OCI-M2 (cell line): Measurements from ENCODE around the gene PSMF1.

Experiments used
- DNase-seq: peaks from one replicate; lab custom pipeline; 2025; ENCODE audit not compliant: unreplicated experiment; lab: John Stamatoyannopoulos, UW

PSMF1 gene

GRCh38 chr20:1163105-1163504, 44.7 kb downstream of the PSMF1 start:
- no peak for DNase-seq

GRCh38 chr20:1163653-1164052, 45.3 kb downstream of the PSMF1 start:
- no peak for DNase-seq

DNA sequence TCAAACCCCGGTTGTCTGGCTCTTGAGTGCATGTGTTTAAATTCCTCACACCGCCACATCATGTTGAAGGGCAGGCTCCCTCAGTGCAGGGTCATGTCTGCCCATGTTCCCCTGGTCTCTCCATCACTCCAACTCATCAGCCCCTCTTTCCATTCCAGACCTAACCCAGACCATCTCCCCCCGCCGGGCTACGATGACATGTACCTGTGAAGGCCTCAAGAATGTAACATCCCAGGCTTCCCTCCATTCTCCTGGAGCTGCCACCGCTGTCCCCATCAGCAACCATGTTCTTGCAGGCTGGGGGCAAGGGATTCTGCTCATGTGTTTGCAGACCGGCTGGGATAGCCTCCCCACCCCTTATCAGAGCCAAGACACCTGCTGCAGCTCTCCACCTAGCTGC, 46.5 kb downstream of the PSMF1 start:
- no peak for DNase-seq

- no peak for DNase-seq
These were observed 47.1 kb downstream of the PSMF1 start for GRCh38 chr20:1165521-1165920.

- no peak for DNase-seq
These were observed 47.5 kb downstream of the PSMF1 start for GRCh38 chr20:1165941-1166340.

- no peak for DNase-seq
These were observed 48.7 kb downstream of the PSMF1 start for GRCh38 chr20:1166948-1167720.

GRCh38 chr20:1169224-1169623, 50.8 kb downstream of the PSMF1 start:
- DNase-seq: no peak

DNA sequence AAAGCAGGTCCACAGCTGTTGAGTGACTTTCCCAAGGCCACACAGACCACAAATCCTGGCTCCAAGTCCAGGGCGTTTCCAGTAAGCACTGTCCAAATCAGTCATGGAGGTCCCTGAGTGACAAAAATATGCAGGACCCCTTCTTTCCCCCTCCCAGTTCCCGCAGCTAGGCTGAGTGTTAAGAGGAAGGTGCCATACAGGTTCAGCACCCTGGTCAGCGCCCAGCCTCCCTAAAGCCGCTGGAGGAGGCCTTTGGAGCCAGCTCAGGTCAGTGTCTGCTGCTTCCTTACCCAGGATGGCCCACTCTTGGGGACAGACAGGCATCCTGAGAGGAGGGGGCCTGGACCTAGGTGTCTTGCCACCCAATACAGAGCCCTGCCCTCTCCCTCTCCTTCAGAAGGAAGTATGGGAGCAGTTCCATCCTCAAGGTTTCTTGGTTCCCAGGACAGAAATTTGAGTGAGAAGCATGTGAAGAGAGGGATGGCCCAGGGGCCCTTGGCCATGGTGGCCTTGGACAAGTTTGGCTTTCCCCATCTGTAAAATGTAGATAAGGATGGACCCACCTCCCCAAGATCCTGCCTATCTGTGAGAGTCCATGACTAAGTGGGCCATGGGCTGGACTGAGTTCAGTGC, 53.2 kb downstream of the PSMF1 start:
- DNase-seq: no peak

GRCh38 chr20:1173698-1174097, 55.3 kb downstream of the PSMF1 start:
- DNase-seq: no peak

- DNase-seq: no peak
These were observed 56.4 kb downstream of the PSMF1 start for GRCh38 chr20:1174787-1175186.

DNA sequence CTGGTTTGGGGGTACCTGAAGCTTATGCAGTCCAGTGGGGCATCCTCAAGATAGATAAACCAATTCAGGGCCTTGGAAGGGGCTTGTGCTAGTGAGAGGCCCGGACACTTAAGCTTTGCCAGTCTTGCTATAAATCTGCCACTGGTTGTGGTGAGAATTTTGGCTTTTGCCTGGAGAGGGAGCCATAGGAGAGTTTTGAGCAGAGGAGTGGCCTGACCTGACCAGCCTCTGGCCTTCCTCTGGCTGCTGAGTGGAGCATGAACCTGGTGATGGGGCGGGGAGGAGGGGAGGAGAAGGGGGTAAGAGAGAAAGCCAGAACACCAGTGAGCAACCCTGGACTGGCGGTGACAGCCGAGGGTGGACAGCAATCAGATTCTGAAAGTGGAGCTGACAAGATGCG, 59.3 kb downstream of the PSMF1 start:
- DNase-seq: no peak

DNA sequence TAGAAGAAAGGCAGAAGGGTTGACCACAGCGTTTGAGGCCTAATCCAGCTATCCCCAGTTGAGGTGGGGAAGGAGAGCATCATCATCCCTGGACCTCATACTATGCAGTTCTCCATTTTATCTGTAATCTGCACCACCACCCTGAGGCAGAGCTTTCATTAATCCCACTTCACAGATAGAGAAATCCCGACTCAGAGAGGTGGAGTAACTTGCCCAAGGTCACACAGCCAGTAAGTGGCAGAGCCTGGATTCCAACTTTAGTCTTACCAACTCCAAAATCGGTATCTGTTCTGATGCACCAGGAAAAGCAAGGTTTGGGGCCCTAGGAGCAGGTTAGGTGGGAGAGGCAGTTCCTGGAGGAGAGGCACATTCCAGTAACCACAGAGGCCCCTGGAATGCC, 59.7 kb downstream of the PSMF1 start:
- DNase-seq: no peak

GRCh38 chr20:1178623-1179022, 60.2 kb downstream of the PSMF1 start:
- DNase-seq: no peak

- DNase-seq: no peak
These were observed 62.5 kb downstream of the PSMF1 start for GRCh38 chr20:1180949-1181348.

DNA sequence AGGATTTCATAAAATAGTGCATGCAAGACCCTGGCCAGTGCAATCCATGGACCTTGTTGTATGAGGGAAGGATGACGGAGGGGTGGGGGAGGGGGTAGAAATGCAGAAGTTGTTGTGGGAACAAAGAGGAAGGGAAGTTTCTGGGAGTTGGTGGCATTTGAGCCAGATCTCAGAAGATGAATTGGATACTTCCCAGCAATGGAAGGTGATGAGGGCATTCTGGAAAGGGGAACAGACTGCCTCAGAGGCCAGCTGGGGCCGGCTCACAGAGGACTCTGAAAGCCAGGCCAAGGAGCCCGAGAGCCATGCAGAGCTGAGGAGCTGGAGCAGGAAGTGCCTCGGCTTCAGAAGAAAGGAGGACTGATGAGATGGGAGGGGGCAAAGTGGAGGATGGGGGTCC, 63.7 kb downstream of the PSMF1 start:
- DNase-seq: no peak

GRCh38 chr20:1183153-1183552, 64.8 kb downstream of the PSMF1 start:
- DNase-seq: no peak

- DNase-seq: no peak
These were observed 65.8 kb downstream of the PSMF1 start for GRCh38 chr20:1184260-1184637.

DNA sequence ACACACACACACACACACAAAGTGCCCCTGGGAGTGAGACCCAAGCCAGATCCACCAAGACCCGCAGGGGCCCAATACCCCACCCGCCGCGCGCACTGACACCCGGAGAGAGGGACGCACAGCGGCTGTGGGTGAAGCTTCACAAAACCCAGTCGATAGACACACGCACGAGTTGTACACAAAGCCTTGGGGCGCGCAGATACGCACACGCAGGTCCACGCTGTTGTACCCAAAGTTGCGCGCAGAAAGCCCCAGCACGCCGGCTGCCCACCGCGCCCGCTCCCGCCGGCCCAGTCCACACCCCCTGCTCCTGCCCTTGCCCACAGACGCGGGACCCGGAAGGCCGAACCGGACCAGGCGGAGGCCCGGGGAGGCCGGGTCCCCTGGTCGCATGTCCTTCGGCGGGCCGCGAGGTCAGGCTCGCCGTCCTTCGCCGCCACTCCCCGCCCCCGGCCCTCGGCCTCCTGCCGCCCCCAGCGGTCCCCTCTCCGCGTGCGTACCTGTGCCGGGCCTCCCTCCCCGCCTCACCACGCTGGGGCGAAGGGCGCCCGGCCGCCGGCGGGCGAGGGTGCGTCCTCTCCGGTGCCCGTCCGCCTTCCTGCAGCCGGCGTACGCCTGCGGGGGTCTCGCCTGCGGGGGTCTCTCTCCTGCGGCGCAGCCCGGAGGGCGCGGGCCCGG, 66.4 kb downstream of the PSMF1 start, which contains the start of gene TMEM74B:
Gene TMEM74B, minus strand, starts transcription at position 344 of the 678 bp plus-strand sequence. CDS start 1,180 bp downstream, outside the sequence.
- DNase-seq: no peak

DNA sequence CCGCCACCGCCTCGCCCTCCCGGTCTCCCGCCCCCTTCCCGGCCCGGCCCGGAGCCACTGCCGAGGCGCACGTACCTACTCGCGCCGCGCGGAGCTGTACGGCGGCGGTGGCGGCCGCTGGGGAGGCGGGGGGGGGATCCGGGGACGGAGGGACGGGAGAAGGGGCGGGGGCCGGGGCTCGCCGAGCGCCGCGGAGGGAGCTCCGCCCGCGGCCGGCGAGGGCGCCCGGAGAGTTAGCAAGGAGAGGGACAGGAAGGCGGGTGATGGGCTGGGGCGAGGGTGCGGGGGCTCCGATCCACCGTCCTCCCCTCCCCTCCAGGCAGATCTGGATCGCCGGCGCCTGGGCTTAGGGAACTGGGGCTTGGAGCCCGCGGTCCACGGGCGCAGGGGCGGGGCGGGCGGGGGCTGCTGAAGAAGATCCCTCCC, 66.9 kb downstream of the PSMF1 start:
- no peak for DNase-seq

DNA sequence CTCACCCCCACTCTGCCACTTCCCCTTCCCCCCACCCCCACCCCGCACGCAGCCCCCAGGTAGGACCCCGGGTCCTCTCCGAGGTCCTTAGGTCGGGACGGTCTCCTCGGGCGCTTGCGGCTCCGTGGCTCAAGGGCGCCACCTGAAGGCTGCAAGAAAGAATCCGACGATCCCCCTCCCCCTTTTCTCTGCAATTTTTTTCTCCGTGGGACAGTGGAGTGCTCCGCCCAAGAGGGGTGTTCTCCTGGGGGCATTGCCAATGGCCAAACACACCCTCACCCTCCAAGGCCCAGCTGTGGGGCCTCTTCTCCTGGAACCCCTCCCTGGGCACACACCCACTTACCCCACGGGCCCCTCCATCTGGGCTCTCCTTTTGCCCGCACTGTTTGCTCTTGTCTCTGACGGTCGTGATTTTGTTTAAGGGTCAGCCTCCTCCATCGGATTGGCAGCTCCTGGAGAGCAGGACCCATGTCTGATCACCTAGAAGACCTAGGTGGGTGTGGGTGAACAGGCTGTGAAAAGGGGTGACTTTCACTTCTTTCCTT, 67.5 kb downstream of the PSMF1 start:
- DNase-seq: no peak

DNA sequence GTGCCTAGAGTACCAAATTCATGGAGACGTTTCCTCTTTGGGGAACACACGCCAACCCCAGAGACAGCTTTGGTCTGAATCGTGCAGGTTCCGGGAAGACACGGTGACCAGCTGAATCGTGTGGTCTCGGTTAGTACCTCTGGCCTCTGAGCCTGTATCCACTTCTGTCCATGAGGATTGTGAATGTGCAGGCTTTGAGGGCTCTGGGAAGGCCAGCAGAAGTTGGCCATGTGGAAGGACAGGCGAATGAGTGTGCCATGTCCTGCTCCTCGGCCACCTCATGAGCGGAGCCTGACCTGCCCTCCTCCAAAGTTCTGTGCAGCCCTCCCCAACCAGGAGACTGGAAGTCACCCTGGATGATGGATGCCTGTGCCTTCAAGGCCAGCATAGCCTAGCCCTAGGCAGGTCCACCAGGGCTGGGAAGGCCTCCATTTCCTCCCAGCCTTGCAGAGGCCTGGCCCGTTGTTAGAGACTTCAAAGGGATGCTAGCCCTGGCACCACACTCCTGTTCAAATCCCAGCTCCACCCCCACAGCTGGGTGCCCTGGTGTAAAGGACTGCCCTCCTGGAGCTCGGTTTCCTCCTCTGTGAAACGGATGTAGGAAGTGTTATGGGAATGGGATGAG, 68.1 kb downstream of the PSMF1 start:
- DNase-seq: no peak
